HL-60/S4 treated with retinoic acid at 250 ng/mL for 4 days and 3 days (cell line): ENCODE data around the gene LNPK.
"Not testable (repeated sequence)": the region's sequence is repeated elsewhere in the genome, so short reads cannot be mapped to it uniquely, and the experiment has no call there.

Experiments used
- in situ Hi-C: fragments of 300-500 bp; cut with MboI; formaldehyde crosslinking; loops from 2 replicates; pipeline ENCODE4 v1.7.0; 2022; ENCODE audit warnings: low sequenced_read_pairs

The LNPK gene, protein sequence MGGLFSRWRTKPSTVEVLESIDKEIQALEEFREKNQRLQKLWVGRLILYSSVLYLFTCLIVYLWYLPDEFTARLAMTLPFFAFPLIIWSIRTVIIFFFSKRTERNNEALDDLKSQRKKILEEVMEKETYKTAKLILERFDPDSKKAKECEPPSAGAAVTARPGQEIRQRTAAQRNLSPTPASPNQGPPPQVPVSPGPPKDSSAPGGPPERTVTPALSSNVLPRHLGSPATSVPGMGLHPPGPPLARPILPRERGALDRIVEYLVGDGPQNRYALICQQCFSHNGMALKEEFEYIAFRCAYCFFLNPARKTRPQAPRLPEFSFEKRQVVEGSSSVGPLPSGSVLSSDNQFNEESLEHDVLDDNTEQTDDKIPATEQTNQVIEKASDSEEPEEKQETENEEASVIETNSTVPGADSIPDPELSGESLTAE

DNA sequence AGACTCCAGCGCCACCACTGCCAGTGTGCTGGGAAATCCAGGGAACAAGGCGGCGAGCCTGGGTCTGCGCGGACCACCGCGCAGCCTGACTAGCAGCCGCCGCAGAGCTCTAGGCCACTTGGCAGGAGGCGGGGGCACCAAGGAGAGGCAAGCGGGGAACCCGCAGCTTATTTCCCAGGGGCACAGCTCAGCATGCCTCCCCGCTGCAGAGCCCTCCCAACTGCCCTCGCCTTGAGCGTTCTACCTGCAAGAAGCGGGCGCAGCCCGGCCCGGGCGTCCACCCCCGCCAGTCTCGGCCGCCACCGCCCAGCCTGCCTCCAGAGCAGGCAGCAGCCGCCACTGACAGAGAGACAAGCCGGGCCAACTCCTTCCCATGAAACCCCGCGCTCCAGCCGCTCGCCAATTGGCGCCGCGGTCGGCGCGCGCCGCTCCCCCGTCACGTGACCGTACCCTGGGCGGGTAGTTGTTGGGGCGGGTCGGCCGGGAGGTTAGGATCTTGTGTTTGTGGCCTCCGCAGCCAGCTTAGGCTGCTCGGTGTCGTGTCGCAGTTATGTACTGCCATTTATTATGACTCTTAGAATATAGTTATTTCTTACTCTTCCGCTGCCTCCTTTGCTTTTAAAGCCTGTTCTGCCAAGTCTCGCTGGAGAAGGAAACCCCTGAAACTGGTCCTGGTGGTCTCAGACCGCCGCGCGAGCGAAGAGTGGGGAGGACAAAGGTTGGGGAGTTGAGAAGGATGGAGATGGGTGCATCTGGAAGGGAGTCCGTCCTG lies at the start of gene LNPK:
Gene LNPK, minus strand, starts transcription at position 352 of the 772 bp plus-strand sequence. CDS start 6,683 bp downstream, outside the sequence.
- in situ Hi-C loops, result no loop called here

DNA sequence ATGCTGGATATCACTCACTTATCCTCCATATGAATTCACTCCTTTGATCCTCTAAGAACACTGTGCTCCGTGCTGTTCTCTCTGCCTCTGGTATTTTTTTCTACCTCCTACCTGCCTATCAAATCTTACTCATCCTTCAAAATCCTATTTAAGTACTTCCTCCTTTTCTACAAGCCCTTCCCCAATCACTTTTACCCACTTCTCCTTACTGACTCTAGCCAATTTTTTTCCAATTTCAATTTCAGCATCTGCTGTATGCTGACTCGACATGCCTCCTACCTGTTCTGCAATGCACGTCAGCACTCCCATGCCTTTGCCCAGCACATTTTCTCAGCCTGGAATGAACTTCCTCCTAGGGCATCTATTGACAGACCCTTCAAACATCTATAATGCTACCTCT lies 37.3 kb upstream of the LNPK start:
- in situ Hi-C loops, result no loop called here

DNA sequence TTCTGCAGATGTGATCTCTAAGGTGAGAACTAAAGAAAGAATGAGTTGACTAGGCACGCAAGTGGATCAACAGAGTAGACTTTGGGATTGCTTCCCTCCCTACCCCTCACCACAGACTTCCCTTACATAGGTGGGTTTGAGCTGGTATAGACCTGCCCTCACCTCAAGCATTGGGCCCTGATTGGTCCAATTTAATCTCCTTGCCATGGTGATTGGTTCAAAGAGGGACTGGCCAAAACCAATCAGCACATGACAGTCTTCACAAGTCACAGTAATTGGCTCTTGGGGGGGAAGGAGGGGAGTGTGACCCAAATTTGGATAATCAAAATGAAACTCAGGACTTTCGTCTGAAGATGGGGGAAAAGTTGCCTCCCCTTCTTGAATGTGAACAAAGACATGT lies 36.6 kb upstream of the LNPK start:
- in situ Hi-C loops, result no loop called here

DNA sequence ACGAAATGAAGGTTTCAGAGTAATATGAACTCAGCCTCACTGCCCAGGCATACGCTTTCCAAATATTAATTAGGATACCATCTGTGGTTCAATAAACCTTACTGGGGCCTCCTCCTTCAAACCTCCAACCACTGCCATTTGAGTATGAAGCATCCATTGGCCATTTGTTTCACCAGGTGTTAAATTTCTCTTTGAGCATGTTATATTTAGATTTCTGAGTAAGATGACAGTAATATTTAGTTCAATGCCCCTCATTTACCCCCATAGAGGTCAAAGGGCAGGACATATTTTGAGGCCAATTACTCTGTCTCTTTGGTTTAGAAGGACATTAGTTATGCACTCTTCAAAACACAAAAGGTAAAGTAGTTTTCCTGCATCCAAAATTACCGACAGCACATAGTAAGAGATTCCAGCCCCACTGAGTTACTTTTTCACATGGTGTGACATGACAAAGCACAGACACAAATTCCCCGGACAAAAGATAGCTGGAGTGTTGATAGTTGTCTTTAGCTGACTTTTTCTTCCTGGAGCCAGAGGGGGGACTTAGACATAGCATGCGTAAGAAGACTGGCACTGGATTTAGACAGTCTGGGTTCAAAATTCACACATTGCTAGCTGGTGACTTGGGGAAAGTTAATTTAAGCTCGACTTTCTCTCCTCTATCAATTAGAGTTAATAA lies 33.1 kb upstream of the LNPK start:
- in situ Hi-C loops, result no loop called here

DNA sequence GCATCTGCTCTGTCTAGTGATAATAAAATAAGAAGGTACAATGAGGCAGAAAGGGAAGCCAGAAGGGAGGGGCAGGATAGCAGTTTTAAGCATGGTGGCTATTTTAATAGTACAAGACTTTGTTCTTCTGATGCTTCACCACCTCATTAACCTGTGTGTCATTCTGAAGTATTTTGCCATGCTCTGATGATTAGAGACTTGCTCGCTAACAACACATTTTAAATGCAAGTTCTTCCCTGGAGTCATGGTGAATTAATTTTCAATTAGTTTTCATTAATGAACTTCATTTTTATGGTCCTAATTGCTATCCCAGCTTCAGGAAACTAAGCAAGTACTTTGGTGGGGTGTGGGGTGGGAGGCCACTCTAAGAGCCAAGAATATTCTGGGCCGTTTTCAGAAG lies 25.7 kb upstream of the LNPK start:
- in situ Hi-C loops, result no loop called here

DNA sequence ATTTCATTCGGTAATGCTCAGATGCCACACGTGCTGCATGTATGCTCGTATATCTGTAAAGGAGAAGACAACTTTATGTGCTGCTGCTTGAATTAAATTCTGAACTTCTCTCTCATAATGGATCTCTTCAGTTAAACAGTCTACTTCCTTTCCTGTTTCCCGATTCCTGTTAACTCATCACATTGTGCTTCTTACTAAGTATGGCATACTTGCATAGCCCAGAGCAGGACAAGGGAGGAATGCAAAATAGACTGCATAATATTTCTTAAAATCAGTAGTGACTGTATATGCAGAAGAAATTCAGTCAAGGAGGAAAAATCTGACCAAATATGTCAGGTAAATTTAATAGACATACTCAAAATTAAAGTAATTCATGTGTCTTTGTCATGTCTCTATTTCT lies 23.9 kb upstream of the LNPK start:
- in situ Hi-C loops, result no loop called here

DNA sequence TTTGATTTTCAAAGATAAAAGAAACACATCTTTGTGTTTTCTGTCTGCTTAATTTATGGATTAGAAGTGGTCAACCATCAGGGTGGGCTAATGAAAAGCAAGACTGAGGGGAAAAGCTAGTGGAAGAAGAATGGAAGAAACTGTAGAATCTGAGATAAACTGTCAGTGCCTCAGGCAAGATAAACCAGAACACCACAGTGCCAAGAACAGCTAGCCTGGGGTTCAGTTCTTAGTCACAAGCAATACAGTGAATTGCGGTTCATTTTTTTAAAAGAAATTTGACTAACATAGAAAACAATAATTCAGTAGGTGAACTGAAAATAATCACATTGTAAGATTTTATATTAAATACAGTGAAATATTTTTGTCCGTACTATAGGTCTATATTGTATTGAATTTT lies 22.0 kb upstream of the LNPK start:
- in situ Hi-C loops, result no loop called here

DNA sequence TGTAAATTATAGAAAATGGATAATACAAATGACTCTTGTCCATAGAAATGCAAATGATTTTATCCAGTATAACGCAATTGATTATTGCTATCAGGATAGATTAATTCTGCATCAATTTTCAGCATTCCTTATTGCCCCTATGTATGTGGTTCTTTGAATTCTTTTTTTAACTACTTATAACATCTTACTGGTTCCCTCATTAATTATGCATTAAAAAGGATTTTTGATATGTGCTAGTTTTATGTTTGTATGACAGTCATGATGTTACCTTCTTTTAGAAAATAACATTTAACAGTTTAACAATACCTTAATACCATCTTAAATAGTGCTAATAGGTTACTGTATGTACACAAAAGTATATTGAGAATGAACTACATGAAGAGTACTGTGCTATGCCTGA lies 20.0 kb upstream of the LNPK start:
- in situ Hi-C loops, result no loop called here

DNA sequence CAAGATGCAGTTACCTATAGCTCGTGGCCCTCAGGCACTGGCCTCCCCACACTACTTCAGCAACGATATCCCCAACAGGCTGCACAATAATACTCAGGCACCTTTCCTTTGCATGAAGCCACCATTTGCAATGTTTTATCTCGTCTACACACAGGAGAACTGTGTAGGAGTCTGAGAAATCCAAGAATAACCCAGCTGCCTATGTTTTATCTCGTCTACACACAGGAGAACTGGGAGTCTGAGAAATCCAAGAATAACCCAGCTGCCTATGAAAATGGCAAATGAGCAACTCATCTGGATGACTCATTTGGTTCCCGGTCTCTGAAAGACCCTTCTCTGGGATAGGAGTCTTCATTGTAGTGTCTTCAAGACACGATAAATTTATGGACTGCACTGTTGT lies 18.3 kb upstream of the LNPK start:
- in situ Hi-C loops, result no loop called here

DNA sequence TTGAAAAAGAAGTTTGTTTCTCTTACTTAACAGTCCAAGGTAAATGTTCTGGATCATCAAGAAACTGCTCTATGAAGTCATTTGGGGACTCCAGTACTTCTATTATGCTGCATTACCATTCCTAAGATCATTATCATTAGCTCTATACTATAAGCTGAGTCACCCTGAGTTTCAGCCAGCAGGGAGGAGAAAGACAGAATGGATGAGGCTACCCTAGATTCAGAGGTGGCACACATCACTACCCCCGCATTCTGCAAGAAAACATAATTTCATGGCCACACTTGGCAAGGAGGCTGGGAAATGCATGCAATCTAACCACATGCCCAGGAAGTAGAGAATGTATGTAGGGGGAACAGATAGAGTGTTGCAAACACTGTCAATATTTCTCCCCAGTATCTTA lies 16.6 kb upstream of the LNPK start:
- in situ Hi-C loops, result no loop called here

DNA sequence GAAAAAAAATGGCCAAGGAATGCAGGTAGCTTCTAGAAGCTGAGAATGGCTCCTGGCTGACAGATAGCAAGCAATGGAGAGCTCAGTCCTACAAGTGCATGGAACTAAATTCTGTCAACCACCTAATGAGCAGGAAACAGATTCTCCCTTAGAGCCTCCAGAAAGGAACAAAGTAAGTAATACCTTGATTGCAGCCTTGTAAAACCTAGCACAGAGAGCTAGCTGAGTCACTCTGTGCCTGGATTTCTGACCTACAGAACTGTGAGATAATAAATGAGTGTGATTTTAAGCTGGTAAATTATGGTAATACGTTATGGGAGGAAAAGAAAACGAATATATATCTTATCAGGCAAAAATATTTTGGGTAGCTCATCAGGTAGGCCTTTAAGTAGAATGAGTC lies 7.4 kb upstream of the LNPK start:
- in situ Hi-C loops, result no loop called here

DNA sequence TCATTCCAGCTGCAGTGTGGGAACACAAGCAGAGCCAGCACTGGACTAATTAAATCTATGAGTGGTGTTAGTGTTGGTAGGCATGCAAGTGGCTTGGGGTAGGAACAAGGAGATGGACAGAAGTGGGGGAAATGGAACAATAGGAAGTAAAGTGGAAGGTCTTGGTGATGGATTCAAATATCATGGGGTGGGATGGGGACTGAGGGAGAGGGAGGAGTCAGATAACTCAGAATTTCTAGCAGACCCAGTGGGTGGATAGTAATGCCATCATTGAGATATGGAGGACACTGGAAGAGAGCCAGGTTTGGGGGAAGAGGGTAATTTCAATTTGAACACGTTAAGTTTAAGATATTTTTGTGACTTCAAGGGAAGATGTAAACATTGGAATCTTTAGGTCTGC lies 2.9 kb upstream of the LNPK start:
- in situ Hi-C loops, result no loop called here

DNA sequence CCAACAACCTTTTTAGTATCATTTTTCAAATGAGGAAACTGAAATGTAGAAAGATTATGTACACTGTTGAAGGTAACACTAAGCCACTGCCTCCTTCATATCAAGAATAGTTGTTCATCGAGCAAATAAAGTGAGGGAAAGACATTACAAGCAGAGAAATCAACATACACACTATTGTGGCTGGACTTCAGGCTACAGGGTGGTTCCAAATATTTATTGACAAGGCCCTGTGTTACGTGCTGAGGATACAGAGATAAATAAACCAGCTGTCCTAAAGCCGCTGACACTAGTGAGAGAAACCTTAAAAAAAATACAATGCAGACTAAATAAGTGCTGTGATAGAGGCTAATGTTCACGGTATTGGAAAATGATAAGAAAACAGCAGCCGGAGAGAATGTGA lies 1.9 kb upstream of the LNPK start:
- in situ Hi-C loops, result no loop called here

DNA sequence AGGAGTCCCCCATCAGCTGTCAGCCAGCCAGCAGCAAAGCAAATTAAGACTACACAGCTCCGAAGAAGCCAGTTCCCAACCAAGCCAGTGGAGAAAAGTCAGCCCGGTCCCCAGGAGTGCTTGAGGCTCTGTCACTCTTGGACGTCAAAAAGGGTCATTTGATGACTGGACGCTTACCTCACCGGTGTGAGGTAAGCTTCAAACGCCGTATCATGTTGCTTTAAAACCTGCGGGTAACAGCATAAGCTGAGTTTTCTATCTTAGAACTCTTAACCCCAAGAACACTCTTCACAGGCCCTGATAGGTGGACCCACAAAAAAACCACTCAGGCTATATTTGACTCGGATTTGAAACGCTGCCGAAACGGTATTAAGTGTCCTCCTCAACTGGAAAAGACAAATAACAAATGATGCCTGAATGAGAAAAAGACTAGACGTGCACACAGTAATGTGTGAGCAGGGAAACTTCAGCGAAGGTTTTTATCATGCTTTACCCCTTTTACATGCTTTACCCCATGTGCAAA lies 682 bp upstream of the LNPK start:
- in situ Hi-C loops, result no loop called here

DNA sequence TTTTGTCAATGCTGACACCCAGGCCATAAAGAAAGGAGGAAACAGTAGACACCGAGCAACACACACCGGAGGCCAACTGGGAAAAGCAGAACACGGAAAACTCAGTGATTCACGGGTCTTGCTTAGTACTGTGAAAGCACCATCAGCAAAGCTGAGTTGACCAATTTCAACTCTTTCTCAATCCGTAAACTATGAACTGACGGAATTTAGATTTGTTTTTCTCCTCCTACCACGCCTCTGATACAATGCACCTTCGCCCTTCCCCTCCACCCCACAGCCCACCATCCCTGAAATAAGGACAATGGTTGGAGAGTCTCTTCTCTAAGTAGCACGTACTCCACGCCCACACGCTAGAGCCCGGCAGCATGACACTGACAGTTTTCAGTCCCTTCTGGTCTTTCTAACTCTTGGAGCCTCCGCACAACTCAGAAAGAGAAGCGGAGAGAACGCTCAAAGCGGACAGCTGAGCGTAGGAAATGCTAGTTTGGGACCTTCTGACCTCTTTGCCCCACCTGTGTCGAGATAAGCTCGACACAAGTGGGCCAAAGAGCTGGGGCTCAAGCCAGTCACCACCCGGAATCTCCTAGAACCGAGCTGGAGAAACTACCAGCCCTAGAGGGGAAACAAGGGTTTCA lies 669 bp downstream of the LNPK start:
- in situ Hi-C loops, result no loop called here

DNA sequence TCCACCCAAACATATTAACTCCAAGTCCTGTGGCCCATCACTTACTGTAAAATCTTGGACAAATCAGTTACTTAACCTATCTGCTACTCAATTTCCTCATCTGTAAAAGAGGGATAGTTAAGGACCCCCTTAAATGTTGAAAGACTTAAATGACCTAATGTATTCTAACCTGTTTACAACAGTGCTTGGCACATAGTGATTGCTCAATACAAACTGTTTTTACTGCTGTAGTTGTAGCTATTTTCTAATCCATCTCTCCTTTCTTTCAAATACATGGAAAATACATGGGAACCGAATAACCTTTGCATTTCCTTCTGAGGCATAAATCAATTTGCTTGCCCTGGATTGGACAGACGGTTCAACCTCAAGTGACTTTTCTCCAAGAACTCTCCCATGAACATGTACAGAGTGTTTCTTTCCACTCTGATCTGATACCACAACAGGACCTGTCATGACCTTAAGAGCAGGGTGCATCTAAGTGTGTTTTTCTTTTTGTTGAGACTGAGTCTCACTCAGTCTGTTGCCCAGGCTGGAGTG lies 2.7 kb downstream of the LNPK start:
- in situ Hi-C loops, result no loop called here

DNA sequence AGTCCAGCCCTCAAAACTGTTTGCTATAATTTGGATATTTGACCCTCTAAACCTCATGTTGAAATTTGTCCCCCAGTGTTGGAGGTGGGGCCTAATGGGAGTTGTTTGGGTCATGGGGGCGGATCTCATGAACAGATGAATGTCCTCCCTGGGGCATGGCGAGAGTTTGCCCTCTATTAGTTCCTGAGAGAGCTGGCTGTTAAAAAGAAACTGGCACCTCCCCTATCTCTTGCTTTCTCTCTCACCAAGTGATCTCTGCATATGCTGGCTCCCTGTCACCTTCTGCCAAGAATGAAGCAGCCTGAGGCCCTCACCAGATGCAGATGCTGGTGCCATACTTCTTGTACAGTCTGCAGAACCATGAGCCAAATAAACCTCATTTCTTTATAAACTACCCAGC lies 12.0 kb downstream of the LNPK start:
- in situ Hi-C loops, result no loop called here

DNA sequence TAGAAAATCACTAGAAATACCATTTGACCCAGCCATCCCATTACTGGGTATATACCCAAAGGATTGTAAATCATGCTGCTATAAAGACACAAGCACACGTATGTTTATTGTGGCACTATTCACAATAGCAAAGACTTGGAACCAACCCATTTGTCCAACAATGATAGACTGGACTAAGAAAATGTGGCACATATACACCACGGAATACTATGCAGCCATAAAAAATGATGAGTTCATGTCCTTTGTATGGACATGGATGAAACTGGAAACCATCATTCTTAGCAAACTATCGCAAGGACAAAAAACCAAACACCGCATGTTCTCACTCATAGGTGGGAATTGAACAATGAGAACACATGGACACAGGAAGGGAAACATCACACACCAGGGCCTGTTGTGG lies 14.9 kb downstream of the LNPK start:
- in situ Hi-C loops, result not testable (repeated sequence)

DNA sequence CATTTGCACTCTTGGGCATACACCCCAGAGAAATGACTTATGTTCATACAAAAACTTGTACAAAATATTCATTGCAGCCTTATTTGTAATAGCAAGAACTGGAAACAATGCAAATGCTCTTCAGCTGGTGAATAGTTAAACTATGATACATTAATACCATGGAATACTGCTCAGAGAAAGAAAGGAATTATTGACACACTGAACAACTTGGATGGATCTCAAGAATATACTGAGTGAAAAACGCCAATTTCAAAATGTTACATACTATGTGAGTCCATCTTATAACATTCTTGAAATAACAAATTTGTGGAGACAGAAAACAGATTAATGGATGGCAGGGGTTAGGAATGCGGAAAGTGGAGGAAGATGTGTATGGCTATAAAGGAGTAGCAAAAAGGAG lies 17.2 kb downstream of the LNPK start:
- in situ Hi-C loops, result no loop called here

DNA sequence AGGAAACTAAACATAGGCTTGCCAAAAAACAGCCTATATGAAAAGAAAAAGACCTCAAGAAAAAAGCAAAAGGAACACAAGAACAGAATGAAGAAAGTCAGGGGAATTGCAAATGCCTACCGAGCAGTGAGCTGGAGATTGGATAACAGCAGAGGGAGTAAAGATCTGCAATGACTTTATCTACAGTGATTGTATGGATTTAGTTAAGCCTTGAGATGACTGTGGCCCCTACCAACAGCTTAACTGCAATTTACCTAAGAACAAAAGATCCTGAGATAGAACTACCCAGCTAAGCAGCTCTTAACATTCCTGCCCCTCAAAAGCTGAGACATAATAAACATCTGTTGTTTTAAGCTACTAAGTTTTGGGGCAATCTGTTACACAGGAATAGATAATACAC lies 20.5 kb downstream of the LNPK start:
- in situ Hi-C loops, result no loop called here
